Prostate gland (tissue), 2 donors: ENCODE measurements around the gene GRK1.

Experiments used
- POLR2A ChIP-seq: fragments of 450-650 bp; IDR thresholded peaks from one replicate; pipeline ENCODE4 v1.6.1; 2016; ENCODE audit warnings: antibody characterized with exemption, mild to moderate bottlenecking
- POLR2AphosphoS5 ChIP-seq: sonication (generic); formaldehyde crosslinking; IDR thresholded peaks from one replicate; pipeline ENCODE4 v1.6.1; 2017; ENCODE audit warnings: antibody characterized with exemption
- TF ChIP-seq, protein P1 (sequence below), 4 experiments: fragments of 200-600 bp in 2 of 4; fragments of 450-650 bp in 2 of 4; sonication (generic) in 2 of 4; IDR thresholded peaks; 1 replicate in 3 of 4; 2 replicates in 1 of 4; pipeline ENCODE4 v1.5.1; 2016 to 2019; ENCODE audit warnings: antibody characterized with exemption in 4 of 4, mild to moderate bottlenecking in 2 of 4, moderate library complexity in 2 of 4

- TF ChIP-seq, protein P1, sequence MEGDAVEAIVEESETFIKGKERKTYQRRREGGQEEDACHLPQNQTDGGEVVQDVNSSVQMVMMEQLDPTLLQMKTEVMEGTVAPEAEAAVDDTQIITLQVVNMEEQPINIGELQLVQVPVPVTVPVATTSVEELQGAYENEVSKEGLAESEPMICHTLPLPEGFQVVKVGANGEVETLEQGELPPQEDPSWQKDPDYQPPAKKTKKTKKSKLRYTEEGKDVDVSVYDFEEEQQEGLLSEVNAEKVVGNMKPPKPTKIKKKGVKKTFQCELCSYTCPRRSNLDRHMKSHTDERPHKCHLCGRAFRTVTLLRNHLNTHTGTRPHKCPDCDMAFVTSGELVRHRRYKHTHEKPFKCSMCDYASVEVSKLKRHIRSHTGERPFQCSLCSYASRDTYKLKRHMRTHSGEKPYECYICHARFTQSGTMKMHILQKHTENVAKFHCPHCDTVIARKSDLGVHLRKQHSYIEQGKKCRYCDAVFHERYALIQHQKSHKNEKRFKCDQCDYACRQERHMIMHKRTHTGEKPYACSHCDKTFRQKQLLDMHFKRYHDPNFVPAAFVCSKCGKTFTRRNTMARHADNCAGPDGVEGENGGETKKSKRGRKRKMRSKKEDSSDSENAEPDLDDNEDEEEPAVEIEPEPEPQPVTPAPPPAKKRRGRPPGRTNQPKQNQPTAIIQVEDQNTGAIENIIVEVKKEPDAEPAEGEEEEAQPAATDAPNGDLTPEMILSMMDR (IDR thresholded peaks at IDR 0.05), result no peak
- TF ChIP-seq POLR2A (no peak), POLR2AphosphoS5 (no peak)
Observed at GRCh38 chr13:113770441-113770840, 103.4 kb downstream of the GRK1 start.
